ENCODE data around the gene C2orf92.

Gene C2orf92

GRCh38 chr2:97724073-97724410, 54.5 kb downstream of the C2orf92 start:
- no peak for ATAC-seq (ENCODE audit: insufficient read depth, low read depth)

GRCh38 chr2:97724501-97724900, 55.0 kb downstream of the C2orf92 start:
- no peak overlapping the region for H2AFZ ChIP-seq (ENCODE audit: low read depth, low read length)
- TF ChIP-seq CTCF (IDR thresholded peaks at IDR 0.05; ENCODE audit: borderline replicate concordance, extremely low read depth, low read length, poor library complexity, severe bottlenecking), result no peak
- TF ChIP-seq EZH2 (IDR thresholded peaks at IDR 0.05; ENCODE audit: borderline replicate concordance, low read depth, low read length, severe bottlenecking), result no peak
- H3K4me1 ChIP-seq (ENCODE audit: insufficient read depth, low read length), result peaks cover 5% of the 10 kb centered on the region
- no peak overlapping the region for H3K4me3 ChIP-seq (ENCODE audit: low read depth in 1 of 2, low read length in 2 of 2)
- no peak for DNase-seq
- H3K27me3 ChIP-seq (ENCODE audit: insufficient read depth, low read length, poor library complexity), result no peaks in the 10 kb centered on the region
- H3K36me3 ChIP-seq (ENCODE audit: insufficient read depth, low read length), result peaks cover 95% of the 10 kb centered on the region
- H4K20me1 ChIP-seq (ENCODE audit: insufficient read depth, low read length), result peaks cover 74% of the 10 kb centered on the region
- H3K4me2 ChIP-seq (ENCODE audit: insufficient read depth, low read length), result no peak overlapping the region
- no peak overlapping the region for H3K9ac ChIP-seq (ENCODE audit: low read depth, low read length)
- ATAC-seq (ENCODE audit: insufficient read depth, low read depth), result no peak
- H3K27ac ChIP-seq (ENCODE audit: low read length), result no peak overlapping the region
- H3K79me2 ChIP-seq (ENCODE audit: insufficient read depth, low read length), result peaks cover 98% of the 10 kb centered on the region
- H3K9me3 ChIP-seq (ENCODE audit: insufficient read depth, low read length, severe bottlenecking), result no peaks in the 10 kb centered on the region

More at GRCh38 chr2:97724073-97724410, 54.5 kb downstream of the C2orf92 start:
- Histone ChIP-seq H3K79me2 (ENCODE audit: insufficient read depth, low read length) (peaks cover 98% of the 10 kb centered on the region), H3K4me1 (ENCODE audit: insufficient read depth, low read length) (peaks cover 10% of the 10 kb centered on the region), H3K27ac (ENCODE audit: low read length) (no peak overlapping the region), H3K4me2 (ENCODE audit: insufficient read depth, low read length) (no peak overlapping the region), H3K36me3 (ENCODE audit: insufficient read depth, low read length) (peaks cover 94% of the 10 kb centered on the region), H3K9me3 (ENCODE audit: insufficient read depth, low read length, severe bottlenecking) (no peaks in the 10 kb centered on the region), H2AFZ (ENCODE audit: low read depth, low read length) (no peak overlapping the region), H3K4me3 (ENCODE audit: low read depth in 1 of 2, low read length in 2 of 2) (no peak overlapping the region), H3K9ac (ENCODE audit: low read depth, low read length) (no peak overlapping the region), H3K27me3 (ENCODE audit: insufficient read depth, low read length, poor library complexity) (no peaks in the 10 kb centered on the region), H4K20me1 (ENCODE audit: insufficient read depth, low read length) (peaks cover 76% of the 10 kb centered on the region)
- TF ChIP-seq EZH2 (IDR thresholded peaks at IDR 0.05; ENCODE audit: borderline replicate concordance, low read depth, low read length, severe bottlenecking) (no peak), CTCF (IDR thresholded peaks at IDR 0.05; ENCODE audit: borderline replicate concordance, extremely low read depth, low read length, poor library complexity, severe bottlenecking) (no peak)
- no peak for DNase-seq

- Histone ChIP-seq H4K20me1 (ENCODE audit: insufficient read depth, low read length) (peaks cover 70% of the 10 kb centered on the region), H3K36me3 (ENCODE audit: insufficient read depth, low read length) (peaks cover 95% of the 10 kb centered on the region), H3K4me1 (ENCODE audit: insufficient read depth, low read length) (no peaks in the 10 kb centered on the region), H3K27ac (ENCODE audit: low read length) (no peak overlapping the region), H3K4me3 (ENCODE audit: low read depth in 1 of 2, low read length in 2 of 2) (no peak overlapping the region), H3K9me3 (ENCODE audit: insufficient read depth, low read length, severe bottlenecking) (no peaks in the 10 kb centered on the region), H3K27me3 (ENCODE audit: insufficient read depth, low read length, poor library complexity) (no peaks in the 10 kb centered on the region), H2AFZ (ENCODE audit: low read depth, low read length) (no peak overlapping the region), H3K4me2 (ENCODE audit: insufficient read depth, low read length) (no peak overlapping the region), H3K9ac (ENCODE audit: low read depth, low read length) (no peak overlapping the region), H3K79me2 (ENCODE audit: insufficient read depth, low read length) (peaks cover 97% of the 10 kb centered on the region)
- TF ChIP-seq CTCF (IDR thresholded peaks at IDR 0.05; ENCODE audit: borderline replicate concordance, extremely low read depth, low read length, poor library complexity, severe bottlenecking), result peak; percentile 28
- TF ChIP-seq EZH2 (IDR thresholded peaks at IDR 0.05; ENCODE audit: borderline replicate concordance, low read depth, low read length, severe bottlenecking), result no peak
- DNase-seq (no peak), ATAC-seq (ENCODE audit: insufficient read depth, low read depth) (no peak)
Measured at GRCh38 chr2:97724946-97725688, 55.6 kb downstream of the C2orf92 start.

Data from DND-41 (cell line).